Hematopoietic multipotent progenitor cell treated with erythropoietin and hydrocortisone succinate and interleukin-3 and kit ligand, for 8 days (in vitro differentiated cells): ENCODE data around the gene CEP164.
A peak's percentile ranks its signal among the peaks of the same experiment; 100 is the strongest.

Source experiments
- DNase-seq: peaks from one replicate; pipeline ENCODE4 v3.0.0-alpha.2; 2015

Gene CEP164

GRCh38 chr11:117424781-117425180 is 97.1 kb downstream of the CEP164 start:
- no peak for DNase-seq

GRCh38 chr11:117425679-117426296 is 98.1 kb downstream of the CEP164 start:
- DNase-seq: no peak

GRCh38 chr11:117426297-117426685 is 98.6 kb downstream of the CEP164 start:
- peak; percentile 47 for DNase-seq

GRCh38 chr11:117426941-117427340 is 99.3 kb downstream of the CEP164 start:
- no peak for DNase-seq

- no peak for DNase-seq
These were observed 99.8 kb downstream of the CEP164 start for GRCh38 chr11:117427356-117427874.

- DNase-seq: no peak
These were observed 100.7 kb downstream of the CEP164 start for GRCh38 chr11:117428186-117428855.

- no peak for DNase-seq
These were observed 101.2 kb downstream of the CEP164 start for GRCh38 chr11:117428856-117429229.

- DNase-seq: no peak
These were observed 102.8 kb downstream of the CEP164 start for GRCh38 chr11:117430293-117430955.

- no peak for DNase-seq
These were observed 103.8 kb downstream of the CEP164 start for GRCh38 chr11:117431436-117431835.

GRCh38 chr11:117433717-117434116 is 106.1 kb downstream of the CEP164 start:
- DNase-seq: no peak

GRCh38 chr11:117434481-117434880 is 106.8 kb downstream of the CEP164 start:
- DNase-seq: no peak

- no peak for DNase-seq
These were observed 107.7 kb downstream of the CEP164 start for GRCh38 chr11:117435326-117435725.

- no peak for DNase-seq
These were observed 109.6 kb downstream of the CEP164 start for GRCh38 chr11:117437041-117437790.

GRCh38 chr11:117437791-117438130 is 110.1 kb downstream of the CEP164 start:
- no peak for DNase-seq

- no peak for DNase-seq
These were observed 110.8 kb downstream of the CEP164 start for GRCh38 chr11:117438371-117439000.

GRCh38 chr11:117439256-117439655 is 111.6 kb downstream of the CEP164 start:
- DNase-seq: no peak

- DNase-seq: no peak
These were observed 112.6 kb downstream of the CEP164 start for GRCh38 chr11:117440258-117440657.

- no peak for DNase-seq
These were observed 113.7 kb downstream of the CEP164 start for GRCh38 chr11:117441146-117441975.

- no peak for DNase-seq
These were observed 114.6 kb downstream of the CEP164 start for GRCh38 chr11:117442049-117442868.

GRCh38 chr11:117442869-117443239 is 115.2 kb downstream of the CEP164 start:
- no peak for DNase-seq
